HTR-8/SVneo (cell line): ENCODE measurements around the gene DPM2.

Source experiments
- DNase-seq: peaks from one replicate; pipeline ENCODE4 v3.0.0; 2011; ENCODE audit warnings: low spot score, mixed read lengths; ENCODE audit not compliant: insufficient read length
- FAIRE-seq: peaks from 2 replicates; lab custom pipeline; 2011; peaks lifted over from hg19 to GRCh38; lab: Jason Lieb, UNC

DPM2 gene

DNA sequence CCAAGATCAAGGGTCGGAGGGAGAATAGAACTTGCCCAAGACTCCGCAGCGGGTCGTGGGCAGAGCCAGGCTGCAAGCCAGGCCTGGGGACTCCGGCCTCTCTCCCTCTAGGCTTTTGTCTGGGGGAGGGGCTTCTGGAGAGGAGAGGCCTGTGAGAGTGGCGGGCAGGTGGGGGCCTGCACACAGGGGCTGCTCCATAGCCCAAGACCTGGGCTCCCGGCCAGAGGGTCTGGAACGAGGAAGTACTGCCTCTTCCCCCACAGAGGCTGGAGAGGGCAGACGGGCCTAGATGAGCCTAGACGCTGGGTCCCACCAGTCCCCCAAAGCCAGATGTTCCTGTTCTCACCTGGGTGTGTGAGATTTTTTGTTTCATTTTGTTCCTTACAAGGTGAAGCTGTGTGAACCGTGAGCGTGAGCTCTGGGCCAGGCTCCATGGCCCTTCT lies 33.1 kb downstream of the DPM2 start:
- no peak for FAIRE-seq
- DNase-seq, result no peak

DNA sequence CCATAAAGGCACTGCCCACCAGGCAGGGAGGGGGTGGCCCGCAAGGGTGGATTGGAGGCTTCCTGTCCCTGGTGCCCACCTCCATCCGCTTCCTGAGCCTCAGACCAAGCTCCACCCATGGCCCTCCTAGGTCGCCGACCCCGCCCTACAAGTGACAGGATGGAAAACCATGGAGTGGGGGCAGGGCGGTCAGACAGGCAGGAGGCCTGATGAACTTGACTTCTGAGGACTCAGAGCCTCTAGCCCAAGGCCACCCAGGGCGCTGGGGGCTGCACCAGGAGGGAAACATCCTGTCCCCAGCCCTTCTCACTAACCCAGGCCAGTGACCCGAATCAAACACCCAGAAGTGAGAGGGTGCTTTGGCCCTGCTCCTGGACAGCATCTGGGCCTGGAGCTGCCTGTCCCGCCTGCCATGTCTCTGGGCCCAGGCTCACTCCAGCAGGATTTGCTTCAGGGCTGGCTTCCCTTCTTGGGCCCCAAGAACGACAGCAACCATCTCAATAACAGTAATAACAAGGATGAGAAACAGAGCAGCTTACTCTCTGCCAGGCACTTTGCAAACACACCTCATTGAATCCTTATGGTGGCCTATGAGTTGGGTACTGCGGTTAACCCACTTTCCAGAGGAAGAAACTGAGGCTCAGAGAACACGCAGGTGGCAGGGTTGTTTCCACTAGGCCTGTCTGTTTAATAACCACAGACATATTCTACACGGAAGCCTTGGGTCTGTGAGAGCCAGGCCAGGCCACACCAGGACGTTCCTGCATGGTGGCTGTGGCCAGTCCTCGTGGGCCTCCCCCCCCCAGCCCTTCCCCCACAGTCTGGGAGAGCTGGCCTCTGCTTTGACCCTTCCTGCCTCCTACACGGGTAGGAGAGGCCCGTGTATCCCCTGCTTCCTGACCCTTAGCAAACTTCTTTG lies 33.8 kb downstream of the DPM2 start:
- no peak for DNase-seq
- FAIRE-seq, result no peak

DNA sequence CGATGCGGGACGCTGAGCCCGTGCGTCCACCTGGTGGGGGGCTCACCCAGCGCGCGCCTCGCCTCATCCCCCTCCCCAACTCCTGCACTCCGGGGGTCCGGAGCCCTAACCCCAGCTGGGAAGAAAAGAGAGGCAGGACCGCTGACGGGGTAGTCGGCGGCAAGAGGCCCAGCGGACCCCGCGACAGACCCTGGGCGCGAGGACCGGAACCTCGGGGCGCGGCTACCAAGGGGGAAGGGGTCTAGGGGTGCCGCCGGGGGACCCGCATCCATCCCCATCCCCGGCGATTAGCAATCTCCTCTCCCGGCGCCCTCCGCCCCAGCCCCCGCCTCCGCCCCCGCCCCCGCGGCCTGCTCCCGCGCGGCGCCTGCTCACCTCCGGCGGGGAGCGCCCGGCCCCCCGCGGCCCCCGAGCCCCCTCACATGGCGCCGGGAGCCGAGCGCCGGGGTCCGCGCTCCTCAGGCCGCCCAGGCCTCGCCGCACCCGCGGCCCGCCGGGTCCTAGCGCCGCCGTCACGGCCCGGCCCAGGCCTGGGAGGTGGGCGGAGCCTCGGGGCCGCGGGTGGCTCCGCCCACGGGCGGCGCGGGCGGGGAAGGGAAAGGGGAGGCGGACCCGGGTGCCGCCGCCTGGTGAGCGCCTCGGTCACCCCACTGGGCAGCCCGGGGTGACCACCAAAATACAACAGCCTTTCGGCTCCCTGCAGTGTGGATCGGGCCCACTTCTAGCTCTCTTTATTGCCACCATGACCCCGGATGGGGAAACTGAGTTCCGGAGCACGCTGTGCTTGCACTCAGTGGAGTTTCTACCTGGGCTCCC lies 38.3 kb downstream of the DPM2 start, which contains the start of gene ST6GALNAC6:
ST6GALNAC6 (minus strand) TSS at position 476 of the 816 bp plus-strand sequence. CDS start 1,622 bp downstream, outside the sequence.
- no peak for FAIRE-seq
- DNase-seq, result peak; percentile 73

DNA sequence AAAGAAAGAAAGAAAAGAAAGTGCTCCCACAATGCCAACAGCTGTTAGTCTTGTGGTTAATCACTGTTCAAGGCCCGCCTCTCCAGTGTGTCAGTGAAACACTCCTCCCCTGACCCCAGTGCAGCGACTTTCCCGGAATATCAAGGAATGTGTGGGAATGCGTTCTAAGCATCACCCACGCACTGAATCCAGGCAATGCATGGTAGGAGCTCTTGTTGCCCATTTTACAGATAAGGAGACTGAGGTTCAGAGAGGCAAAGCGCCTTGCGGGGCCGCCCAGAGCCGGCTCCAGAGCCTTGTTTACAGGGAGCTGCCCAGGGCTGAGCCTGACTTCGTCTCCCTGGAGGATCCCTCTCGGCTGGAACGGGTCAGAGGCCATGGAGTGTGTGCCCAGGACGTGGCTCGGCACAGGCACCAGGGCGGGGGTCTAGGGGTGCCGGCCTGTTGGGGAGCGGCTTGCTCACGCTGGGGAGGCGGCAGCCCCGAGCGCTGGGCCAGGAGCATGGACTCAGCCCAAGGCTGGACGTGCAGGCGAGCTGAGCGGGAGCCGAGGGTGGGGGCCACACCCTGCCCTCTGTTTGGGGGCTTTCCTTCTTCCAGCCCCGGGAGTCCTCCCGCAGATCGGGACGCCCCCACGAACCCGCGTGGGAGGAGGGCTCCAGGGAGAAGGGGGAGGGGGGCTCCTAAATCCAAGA lies 39.1 kb downstream of the DPM2 start:
- DNase-seq (peak; percentile 30), FAIRE-seq (no peak)

DNA sequence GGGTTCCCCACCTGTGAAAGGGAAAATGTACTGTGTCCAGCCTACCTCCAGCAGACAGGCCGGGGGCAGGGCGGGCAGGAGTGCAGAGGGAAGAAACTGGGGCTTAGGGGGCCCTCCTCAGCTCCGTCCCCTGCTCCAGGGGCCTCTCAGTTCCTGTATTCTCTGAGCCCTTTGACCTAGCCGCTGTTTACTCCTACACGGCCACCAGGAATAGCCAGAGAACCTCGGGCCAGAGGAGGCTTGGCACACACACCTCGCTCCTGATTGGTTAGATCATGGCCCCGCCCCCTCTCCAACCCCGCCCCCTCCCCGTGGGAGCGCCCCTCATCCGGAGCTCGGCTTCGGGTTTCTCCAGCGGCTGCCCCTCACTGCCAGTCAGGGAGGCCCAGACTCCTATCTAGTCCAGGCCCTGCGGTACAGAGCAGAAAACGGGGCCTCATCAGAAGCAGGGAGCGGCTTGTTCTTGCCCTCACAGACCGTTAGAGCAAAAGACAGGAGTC lies 40.4 kb downstream of the DPM2 start:
- DNase-seq, result peak; percentile 66
- no peak for FAIRE-seq

DNA sequence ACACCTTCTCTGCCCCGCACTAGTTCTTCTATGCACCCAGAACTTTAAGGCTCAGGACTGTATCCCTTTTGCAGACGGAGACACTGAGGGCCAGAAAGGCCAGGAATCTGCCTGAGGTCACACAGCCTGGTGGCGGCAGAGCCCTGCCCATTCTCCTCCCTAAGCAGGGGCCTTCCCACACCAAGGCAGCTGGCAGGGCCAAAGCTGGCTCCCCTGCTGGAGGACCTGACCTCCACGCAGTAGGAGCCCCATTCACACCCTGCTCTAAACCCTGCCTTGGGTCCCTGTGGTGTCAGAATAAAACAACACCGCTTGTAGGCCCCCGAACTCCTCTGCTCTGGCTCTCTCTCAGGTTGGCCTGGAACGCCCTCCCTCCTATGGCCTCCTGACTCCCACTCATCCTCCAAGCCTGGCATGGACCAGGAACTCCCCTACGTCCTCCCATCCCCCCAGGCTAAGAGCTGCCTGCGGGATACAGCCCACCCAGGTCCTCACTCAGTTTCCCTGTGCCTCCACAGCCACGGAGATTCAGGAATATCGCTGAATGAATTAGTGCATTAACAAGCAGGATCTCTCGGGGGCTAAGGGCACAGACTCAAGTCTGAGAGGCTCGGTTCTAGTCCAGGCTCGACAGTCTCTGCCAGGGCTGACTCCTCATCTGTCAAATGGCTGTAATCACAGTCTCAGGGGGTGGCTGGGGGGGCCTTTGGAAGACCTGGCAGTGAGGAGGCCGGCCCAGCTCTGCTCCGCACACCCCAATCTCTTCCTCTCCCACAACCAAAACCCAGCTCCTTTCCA lies 41.1 kb downstream of the DPM2 start:
- FAIRE-seq, result no peak

DNA sequence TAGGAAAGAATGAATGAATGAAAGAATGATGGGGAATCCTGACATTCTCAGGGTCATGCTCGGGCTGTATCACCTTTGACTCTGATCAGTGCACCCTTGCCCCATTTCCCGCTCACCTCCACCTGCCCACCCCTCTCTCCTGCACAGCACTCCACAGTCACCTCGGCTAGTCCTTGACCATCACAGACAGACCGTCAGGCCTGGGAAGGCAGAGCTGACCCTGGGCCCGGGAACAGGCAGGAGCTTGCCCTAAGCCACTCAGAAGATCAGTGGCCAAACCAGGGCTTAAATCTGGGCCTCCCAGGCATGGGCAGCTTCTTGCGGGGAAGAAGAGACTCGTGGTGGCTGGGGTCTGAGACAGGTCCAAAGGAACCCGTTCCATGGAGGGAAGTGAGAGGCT lies 41.8 kb downstream of the DPM2 start:
- FAIRE-seq (no peak), DNase-seq (no peak)

More for the DNA sequence above, 41.1 kb downstream of the DPM2 start:
- no peak for DNase-seq

DNA sequence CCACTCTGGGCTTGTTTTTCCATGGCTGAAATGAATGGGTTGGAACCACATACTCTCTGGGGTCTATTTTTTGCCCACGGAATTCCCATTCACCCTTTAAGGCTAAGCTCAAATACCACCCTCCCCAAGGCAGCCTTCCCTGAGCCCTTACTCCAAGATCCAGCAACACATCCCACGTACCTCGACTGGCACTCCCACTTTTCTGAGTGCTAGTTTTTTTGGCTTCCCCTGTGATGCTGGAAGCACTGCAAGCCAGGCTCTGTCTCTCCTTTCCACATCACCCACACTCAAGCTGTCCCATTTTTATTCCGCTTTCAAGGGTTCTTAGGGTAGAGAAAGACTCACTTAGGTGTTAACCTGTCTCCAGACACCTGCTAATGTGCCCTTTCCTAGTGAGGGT lies 44.3 kb downstream of the DPM2 start:
- FAIRE-seq, result no peak
- DNase-seq, result no peak

DNA sequence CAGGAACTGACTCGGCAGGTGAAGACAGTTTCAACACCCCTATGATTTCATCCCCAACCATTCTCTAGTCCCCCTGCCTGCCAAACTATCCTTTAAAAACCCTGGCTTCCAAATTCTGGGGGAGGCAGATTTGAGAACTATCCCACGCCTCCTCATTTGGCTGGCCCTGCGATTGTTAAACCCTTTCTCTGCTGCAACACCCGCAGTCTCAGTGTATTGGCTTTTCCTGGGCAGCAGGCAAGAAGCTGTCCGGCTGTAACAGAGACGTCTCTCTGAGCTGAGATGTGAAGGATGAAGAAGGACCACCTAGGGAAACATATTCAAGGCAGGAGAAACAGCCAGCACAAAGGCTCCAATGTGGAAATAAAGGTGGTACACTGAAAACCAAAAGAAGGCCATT lies 44.8 kb downstream of the DPM2 start:
- DNase-seq (no peak), FAIRE-seq (no peak)

DNA sequence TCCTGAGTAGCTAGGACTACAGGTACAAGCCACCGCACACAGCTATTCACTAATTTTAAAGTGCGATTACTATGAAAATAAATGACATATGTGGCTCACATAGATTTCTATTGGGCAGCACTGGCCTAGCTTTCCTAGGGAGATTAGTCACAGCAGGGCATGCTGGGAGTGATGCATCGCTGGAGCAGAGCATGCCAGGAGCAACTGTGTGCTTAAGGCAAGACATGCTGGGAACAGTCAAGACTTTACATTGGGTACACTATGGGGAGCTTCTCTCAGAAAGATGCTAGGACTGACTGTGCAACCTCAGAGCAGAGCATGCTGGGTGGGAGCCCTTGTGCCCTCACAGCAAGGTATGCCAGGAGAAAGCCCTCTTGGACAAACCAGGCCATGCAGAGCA lies 47.6 kb downstream of the DPM2 start:
- DNase-seq (no peak), FAIRE-seq (no peak)

DNA sequence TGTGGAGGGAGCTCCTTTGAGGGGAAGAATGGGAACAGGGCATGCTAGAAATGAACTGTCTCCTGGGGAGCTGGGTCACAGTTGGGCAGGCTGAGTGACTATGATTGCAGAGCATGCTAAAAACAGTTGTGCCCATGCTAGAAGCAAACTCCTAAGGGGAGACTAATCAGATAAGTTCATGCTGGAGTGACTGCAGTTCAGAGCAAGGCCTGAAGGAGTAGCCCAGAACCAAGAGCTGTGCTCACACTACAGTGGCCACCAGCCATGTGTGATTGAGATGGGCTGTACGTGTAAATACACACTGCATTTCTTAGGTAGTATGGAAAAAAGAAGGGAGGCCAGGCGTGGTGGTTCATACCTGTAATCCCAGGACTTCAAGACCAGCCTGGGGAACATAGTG lies 49.9 kb downstream of the DPM2 start:
- FAIRE-seq (no peak), DNase-seq (no peak)

DNA sequence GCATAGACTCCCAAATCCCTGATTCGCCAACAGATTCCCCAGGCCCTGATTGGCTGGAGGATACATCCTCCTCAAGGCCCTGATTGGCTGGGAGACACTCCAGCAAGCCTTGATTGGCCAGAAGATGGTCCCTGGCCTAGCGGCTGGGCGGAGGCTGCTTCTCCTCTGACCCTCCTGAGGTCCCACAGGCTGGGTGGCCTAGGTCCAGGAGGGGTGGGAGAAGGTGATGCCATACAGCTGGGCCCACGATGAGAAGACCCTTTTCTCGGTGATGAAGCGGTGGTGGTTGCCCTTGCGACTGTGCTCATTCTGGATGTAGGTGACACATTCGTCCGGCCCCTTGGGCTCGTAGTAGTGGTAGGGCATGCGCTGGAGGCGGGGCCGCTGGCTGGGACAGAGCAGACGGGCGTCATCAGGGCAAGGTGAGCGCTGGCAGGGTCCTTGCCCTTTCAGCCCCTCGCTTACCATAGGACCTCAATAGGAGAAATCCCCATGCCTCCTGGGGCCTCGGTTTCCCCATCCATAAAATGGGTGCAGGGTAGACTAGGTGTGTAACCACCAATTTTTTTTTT lies 51.2 kb downstream of the DPM2 start:
- FAIRE-seq (no peak), DNase-seq (no peak)

DNA sequence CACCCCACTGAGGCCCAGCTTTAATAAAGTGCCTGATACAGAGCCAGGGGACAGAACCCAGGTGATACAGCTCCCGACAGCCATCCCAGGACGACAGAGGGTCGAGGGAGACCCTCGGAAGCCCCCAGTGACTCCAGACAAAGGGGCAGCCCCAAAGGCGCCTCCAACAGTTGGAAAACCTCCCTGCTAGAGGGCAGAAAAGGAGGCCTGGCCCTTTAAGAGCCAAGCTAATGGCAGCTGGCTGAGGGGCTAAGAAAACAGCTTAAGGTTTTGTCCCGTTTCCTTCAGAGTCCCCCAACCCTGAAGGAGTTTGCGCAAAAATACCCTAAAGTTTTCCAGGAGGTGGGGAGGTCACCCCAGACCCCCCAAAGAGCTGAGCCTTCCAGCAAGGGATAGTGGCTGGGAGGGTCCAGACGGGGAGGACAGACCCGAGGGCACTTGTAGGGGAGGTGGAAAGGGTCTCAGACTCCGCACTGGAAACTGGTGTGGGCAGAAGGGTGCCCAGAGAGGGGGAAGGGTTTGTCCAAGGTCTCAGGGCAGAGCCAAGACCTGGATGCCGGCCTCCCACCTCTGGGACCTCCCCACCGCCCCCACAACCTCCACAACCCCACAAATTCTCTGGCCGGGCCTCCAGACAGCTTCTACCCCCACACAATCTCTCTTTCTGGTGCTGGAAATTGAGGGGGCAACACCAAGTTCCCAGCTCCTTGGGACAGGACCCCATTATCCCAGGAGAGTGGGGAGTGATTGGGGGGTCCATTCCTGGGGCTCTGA lies 52.0 kb downstream of the DPM2 start:
- FAIRE-seq (no peak), DNase-seq (no peak)
